Stimulated activated CD4-positive, alpha-beta T cell treated with anti-CD3 and anti-CD28 coated beads, Interleukin-1b, Interleukin-23, amount 100 ng/mL, for 24 hours (primary cell): Measurements from ENCODE around the gene PBRM1.

Experiments
- DNase-seq, 4 experiments: peaks; one replicate each; pipeline ENCODE4 v3.0.0-alpha.2; 2020; ENCODE audit warnings: low read depth in 4 of 4, low spot score in 1 of 4

PBRM1 gene

DNA sequence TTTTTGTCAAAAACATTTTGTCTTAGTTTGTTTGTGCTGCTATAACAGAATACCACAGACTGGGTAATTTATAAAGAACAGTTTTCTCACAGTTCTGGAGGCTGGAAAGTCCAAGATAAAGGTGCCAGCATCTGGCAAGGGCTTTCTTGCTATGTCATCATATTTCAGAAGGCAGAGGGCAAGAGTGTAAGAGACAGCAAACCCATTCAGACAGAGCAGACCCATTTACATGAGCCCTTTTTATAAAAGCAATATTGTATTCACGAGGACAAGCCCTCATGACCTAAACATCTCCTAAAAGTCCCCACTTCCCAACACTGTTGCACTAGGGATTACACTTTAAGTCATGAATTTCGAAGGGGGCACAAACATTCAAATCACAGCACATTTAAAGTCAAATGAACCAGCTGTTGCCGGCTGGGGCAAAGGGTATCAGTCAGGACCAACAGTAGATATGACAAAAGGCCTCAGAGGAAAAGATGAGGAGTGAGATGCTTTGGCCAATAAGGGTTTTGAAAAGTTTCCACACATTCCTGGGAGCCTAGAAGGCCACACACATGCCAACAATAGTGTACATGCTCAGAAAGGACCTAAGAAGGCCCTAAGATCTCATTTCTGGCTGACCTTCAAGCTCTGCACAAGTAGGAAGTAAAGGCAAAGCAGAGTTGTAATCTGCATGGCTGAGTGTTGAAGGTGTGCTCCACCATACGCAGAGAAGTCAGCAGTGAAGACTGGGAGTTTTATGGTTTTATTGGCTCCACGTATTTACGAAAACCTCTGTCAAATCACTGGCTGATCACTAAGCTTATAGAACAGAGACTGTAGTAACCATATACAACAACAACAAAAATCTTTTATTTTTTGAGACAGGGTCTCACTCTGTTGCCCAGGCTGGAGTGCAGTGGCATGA is 111.4 kb downstream of the PBRM1 start:
- no peak for DNase-seq

DNA sequence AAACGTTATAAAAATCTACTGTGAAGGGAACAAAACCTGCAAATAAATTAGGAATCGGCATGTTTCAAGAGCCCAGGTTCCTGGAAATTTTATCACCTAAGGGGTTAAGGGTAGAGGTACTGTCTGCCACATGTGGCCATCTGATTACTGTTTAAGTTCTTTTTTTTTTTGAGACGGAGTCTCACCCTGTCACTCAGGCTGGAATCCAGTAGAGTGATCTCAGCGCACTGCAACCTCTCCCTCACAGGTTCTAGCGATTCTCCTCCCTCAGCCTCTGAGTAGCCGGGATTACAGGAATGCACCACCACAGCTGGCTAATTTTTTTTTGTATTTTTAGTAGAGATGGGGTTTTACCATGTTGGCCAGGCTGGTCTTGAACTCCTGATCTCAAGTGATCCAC is 113.5 kb downstream of the PBRM1 start:
- no peak for DNase-seq

DNA sequence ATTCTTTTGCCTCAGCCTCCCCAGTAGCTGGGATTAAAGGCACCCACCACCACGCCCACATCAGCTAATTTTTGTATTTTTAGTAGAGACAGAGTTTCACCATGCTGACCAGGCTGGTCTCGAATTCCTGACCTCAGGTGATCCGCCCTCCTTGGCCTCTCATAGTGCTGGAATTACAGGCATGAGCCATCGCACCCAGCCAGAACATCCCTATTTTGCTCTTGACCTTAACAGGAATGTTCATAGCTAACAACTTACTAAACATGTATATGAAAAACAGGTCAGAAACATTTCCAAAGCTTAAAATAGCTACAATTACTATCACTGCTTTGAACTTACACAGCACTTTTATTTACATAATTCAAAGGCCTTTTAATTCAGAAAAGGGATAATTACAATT is 115.6 kb downstream of the PBRM1 start:
- DNase-seq = no peak

DNA sequence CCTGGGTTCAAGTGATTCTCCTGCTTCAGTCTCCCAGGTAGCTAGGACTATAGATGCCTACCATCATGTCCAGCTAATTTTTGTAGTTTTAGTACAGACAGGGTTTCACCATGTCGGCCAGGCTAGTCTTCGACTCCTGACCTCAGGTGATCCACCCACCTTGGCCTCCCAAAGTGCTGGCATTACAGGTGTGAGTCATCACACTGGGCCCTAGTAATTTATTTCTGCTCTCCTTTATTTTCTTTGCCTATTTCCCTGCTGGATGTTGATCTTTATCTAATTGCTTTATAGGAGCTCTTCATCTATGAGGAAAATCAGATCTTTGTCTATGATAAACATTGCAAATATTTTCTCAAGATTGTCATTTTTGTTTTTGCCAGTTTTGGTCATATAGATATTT is 117.6 kb downstream of the PBRM1 start:
- no peak for DNase-seq

DNA sequence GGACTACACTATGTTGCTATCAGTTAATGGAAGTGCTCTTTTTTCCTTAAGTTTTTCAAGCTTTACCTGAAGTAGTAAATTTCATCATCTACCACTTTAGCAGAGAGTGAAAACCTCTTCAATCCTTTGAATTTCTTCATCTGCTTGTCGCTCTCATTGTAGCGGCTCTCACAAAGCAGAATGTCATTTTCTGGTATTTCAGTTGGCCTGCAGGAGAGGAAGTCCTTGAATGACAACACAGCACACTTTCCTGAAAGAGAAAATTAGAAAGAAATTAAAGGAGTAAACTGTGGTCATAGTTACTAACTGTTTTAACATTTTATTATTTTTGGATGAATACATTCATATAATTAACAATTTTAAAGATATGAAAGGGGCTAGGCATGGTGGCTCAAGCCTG is 121.7 kb downstream of the PBRM1 start:
- DNase-seq = no peak

DNA sequence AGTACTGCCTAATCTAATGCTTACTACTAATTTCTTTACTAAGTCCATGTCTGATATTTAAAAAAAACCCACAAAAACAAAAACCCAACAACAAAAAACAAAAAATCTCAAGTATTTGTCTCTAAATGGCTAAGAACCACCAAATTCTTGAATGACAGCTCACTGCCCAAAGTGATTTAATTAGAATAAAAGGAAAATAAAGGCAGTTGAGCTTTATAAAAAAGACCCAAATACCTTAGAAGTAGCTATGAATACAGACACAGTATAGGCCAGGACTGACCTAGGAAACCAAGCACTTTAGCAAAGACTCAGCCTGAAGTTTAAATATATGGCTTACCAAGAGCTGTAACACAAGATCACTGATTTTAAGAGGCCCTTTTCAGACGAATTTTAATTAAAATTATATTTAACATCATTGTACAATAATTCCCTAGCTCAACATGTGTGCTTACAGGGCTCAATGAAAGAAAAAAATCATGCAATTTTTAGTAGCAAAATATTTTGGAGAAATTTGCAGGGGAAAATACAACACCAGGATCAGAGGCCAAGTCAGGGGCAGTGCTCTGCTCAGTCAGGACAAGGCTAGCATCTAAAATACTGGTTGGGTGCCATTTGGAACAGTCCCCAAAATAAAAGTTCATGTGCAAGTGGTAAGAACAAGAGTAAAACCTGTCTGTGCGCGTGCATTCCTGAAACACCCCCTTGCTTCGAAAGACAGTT is 124.5 kb downstream of the PBRM1 start:
- DNase-seq = no peak

DNA sequence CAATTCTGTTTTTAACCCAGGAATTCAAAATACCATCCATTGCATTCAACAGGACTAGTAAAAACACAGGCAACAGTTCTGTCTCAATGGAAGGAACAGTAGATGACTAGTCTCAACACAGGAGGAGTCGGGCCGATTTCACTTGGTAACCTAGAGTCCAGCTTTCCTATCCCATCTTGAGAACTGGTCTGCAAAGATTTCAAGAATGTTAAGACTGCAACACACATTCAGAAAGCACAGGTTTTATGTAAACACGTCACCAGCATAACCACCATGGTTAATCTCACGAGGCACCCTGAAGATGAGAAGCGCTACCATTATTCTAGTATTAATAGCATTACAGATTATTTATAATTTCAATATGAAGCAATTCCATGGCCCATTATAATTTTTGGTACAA is 127.3 kb downstream of the PBRM1 start:
- no peak for DNase-seq

DNA sequence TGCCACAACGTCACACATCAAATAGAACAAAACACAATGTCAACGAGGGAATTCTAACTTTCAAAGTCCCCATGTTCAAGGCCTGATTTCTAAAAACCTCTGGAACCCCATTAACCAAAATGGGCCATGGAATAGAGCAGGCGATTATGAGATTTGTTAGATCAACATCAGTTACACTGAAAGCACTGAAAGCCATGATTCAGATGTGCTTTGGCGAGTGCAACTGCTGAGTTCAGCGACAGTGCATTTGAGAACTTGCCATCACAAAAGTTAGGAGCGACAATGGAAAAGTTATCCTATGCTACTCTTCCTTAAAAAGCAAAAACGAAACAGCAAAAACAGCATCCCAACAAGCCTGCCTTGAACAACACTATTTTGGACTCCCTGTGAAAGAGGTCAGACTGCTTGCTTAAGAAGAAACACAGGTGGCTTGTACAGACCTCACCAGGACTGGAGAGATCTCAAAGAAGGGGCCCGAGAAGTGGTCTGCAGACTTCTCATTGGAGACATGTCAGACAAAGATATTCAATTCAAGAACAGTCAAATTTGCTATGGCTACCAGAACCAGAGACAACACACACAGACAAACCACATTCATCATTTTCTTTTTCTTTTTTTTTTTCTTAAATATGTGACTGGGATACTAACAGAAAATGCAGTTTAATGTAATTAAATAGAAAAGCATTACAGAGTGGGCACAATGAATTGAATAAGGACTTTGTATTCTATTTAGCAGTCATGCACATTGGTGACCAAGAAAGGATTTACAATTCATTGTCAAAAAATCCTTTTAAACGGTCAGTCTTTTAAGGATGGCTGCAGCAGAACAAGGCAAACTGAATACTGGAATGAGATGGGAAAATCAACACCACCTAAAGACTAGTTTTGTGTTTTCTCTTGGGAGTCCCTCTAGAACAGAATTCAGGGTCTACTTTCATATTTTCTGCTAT is 128.4 kb downstream of the PBRM1 start:
- DNase-seq = no peak

DNA sequence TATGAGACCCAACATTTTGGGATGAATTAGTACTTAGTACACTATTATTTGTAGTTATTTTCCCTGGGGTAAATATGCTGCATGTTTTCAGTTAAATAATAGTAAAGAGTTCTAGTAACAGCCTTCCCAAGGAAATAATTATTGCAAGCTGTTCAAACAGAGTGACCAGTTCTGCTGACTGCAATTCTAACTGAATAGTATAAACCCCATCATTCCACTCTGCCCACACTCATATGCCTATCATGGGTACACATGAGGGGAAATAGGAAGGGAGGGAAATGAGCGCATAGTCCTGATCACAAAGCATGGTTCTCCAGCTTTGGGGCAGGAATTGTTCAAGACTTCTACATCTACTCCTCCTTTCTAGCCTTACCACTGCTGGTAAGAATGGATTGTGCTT is 130.7 kb downstream of the PBRM1 start:
- DNase-seq = no peak

DNA sequence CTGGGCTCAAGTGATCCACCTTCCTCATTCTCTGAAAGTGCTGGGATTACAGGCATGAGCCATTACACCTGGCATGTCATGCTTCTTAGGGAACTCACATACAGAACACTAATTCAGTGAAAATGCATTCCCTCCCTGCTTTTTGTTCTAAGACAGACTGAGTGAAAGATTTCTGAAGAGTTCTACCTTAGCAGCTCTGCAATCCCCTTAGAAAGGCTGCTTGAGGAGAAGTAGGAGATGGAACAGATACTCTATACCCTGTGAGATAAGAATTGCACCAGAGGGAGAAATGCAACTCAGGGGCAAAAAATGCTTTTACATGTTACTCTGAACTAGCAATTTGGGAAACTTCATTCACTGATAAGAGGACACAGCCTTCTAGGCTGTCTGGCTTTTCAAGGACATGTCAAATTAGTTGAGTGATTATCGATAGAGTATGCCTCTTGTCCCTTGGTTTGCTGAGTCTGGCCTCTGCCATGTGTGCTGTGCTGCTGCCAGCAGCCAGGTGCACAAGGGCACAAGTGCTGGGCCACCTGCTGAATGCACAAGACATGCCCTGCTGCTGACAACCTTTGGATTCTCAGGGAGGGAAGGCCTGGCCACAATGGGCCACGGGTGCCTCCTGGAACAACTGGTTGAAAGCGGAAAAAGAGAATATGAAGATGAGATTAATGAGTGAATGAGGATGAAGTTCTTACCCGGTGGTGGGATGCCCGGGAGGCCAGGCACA is 131.5 kb downstream of the PBRM1 start:
- no peak for DNase-seq

DNA sequence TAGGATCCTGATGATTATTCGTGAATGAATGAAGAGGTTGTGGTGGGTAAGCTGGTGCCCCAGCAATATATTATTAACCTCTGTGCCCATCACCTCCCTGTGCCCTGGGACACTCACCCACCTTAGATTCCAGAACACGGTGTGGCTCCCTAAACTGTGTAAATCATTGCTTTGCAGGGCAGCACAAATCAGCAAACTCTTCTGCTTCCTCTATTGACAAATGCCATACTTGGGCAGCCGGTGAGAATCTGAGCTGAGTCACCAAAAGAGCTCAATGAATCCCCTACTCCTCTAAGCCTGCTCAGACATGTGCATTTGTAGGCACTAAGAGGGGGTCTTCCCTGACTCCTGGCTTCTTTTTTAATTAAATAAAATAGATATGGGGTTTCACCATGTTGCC is 133.6 kb downstream of the PBRM1 start:
- no peak for DNase-seq

DNA sequence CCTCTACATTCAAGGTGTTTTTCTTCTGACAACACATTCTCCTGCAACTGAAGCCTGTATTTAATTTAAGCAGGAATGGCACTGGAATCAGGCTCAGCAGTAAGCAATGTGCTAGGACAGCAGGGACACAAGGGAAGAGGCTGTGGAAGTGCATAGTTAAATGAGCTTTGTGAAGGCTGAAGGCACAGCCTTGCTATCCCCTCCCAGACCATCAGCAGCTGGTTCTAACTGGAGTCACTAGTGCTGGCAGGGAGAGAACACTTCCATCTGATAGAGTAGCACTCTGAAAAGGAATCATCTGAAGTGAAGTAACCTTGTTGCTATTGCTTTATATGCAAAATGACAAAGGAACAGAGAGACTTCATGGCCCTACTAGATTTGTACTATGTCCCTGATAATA is 134.6 kb downstream of the PBRM1 start:
- no peak for DNase-seq

DNA sequence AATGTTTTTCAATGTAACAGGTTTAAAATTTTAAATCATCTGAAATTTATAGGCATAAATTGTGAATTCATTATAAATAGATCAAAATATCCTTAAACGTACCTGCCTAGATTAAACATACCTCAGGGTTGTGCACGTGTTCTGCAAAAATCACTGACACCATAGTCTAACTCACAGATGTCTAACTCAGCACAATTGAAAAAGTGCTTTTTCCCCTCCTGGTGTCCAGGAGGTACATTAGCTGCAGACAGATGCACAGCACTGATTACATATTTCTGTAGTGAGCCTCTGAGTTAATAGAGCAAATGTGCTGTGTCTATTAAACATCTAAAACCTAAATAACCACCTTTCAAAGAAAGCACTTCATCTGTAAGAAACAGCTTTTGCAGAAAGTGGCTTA is 138.6 kb downstream of the PBRM1 start:
- DNase-seq = no peak

DNA sequence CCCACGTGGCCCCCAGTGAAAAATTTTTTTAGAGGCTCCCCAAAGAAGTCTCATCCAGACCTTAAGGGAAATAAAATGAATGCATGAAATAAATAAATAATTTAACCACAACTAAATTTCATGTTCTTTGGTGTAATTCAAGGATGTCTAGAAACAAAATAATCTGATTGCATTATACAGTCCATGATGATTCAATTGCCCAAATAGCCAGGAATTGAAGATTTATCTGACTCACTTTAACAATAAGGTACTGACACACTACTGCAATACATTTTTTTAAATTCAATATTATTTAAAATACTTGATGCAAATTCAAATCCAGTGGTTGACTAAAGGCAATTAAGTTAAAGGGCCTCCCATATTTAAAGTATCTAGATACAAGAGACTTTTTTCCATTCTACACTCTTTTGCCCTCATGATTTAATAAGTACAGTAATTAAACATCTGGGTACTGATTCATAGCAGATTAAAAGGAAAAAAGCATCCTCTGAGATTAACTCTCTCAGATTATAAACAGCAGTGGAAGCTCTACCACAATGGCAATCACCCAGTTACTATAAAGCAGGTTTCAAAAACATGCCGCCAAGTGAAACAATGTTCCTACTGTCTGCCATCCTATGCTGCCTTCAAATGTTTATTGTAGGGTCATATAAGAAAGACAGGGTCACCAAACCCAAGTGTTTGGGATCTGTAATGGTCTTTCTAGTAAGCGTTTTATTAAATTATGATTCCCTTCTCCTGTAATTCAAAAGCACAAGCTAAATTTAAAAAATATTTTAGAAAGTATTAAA is 139.4 kb downstream of the PBRM1 start:
- no peak for DNase-seq

DNA sequence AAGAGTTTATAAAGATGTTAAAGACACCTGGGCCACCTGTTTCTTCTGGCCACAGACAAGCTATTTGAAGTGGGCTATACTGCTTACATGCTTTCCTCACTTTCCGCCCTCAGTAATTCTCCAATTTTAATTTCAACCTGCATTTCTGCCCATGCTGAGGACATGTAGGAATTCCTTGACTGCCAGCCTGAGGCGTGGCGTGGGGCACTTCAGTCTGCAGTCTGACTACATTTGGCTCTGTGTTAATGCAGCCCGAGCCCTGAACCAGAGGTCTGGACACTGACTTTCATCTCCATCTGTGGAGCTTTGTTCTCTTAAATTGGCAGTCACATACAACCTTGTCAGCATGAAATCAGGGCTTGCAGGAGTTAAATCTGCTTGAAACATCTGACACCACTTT is 140.8 kb downstream of the PBRM1 start:
- no peak for DNase-seq

DNA sequence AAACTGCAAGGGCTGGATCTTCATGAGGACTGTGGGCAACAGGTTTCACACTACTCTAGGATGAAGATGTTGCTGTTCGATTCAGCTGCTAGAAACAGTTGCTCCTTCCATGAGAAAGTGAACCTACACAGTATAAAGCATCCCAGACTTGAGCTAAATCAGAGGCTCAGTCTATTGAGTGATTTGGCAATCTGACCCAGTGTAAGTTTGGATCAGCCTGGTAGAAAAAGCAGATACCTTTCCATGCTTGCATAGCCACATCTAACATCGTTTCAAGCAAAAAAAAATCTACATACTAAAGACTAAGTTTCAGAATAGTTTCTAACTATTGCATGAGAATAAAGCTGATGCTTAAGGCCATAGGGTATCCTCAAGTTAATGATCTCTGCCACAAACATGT is 144.7 kb downstream of the PBRM1 start:
- DNase-seq = no peak

DNA sequence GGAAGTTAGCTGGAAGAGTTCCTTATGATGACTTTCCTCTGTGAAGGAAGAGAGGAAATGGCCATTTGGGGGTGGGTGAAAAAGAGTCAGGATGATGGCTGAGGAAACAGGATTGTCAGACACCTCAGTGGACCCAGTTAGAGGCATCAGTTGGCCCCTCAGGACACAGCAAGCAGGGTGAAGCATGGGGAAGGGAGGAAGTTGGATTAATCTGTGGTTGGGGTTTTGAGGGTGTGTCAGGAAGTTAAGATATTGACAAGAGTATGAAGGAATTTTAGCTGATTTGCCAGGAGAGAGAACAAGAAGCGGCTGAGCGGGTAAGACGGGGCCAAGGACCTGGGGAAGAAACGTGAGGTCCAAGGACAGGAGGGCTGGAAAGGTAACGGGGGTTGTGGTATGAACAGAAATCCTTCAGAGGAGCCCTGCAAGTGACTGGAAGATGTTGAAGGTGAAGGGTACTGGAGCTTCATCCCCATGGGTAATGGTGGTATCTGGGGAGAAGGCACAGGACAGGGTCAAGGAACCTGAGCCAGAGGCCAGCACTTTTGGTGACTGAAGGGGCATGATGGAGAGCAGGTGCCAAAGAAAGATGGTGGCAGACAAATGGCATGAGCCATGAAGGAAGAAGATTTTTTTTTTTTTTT is 146.6 kb downstream of the PBRM1 start:
- DNase-seq = no peak

DNA sequence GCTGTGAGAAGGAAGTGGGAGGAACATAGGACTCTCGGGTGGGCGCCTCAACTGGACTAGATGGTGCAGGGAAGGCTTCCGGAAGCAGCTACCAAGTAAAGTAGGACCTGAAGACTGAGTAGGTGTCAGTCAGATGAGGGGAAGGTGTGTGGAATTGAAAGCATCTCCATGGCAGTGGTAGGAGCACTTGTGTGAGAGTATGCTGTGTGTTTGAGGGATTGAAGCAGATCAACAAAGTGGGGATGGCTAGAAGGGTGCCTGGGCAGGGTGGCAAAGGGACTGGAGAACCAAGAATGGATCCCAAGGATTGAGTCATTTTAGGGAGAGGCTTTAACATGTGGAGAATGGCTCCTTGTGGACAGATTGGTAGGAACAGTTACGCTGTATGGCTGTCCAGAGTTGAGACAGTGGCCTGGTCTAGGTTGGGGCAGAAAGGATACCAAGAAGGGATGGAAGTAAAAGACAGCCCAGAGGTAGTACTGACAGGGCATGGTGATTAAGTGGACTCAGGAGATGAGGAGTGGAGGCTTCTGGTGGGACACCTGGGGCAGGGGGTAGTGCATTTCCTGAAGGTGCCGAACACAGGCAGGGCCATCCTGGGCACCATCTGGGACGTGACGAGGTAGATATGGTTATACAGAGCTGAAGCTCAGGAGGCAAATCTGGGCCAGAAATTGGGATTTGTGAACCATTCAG is 147.8 kb downstream of the PBRM1 start:
- no peak for DNase-seq

DNA sequence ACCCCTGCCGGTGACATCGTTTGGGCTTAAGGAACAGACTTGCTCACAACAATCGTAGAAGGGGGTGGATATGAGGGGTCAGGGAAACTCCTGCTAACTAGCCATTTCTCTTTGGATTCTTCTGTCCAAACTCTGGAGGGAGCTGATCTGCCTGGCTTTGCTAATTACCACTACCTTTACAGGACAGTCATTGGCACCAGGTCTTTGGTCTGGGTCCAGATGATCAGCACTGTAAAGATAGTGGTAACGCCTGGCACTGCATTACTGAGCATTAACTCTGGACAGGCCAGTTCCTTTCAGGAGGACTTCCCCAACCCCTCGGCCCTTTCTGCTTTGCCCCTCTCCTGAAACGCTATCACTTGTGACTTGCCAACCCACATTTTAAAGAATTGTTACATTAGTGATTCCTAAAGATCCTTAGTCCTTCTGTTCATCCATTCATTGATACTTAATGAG is 148.5 kb downstream of the PBRM1 start:
- no peak for DNase-seq
